Mesothelial cell of epicardium (in vitro differentiated cells): ENCODE results near the gene MYBPC3. TPM values are rescaled to one million over a fixed set of nuclear protein-coding genes. Genes with fewer than 3 reads are reported as not detected.

Experiments used
- DNase-seq, 2 experiments: peaks; one replicate each; pipeline ENCODE4 v3.0.0; 2021; ENCODE audit warnings: low spot score in 2 of 2; ENCODE audit not compliant: unreplicated experiment in 2 of 2
- H3K27ac Mint-ChIP-seq: 2 replicates; pipeline ENCODE4 v1.8.0; 2021; ENCODE audit warnings: mixed read lengths
- H3K27me3 Mint-ChIP-seq: 2 replicates; pipeline ENCODE4 v1.8.0; 2021; ENCODE audit warnings: low read depth, mixed read lengths
- H3K36me3 Mint-ChIP-seq: 2 replicates; pipeline ENCODE4 v1.8.0; 2021; ENCODE audit warnings: mixed read lengths
- H3K4me1 Mint-ChIP-seq: 2 replicates; pipeline ENCODE4 v1.8.0; 2021; ENCODE audit warnings: mixed read lengths
- H3K4me3 Mint-ChIP-seq: 2 replicates; pipeline ENCODE4 v1.8.0; 2021; ENCODE audit warnings: mild to moderate bottlenecking, moderate library complexity, mixed read lengths
- H3K9me3 Mint-ChIP-seq: 2 replicates; pipeline ENCODE4 v1.8.0; 2021; ENCODE audit warnings: mixed read lengths
- total RNA-seq: library from RNA; stranded (reverse); gene quantifications from 3 replicates; pipeline ENCODE4 v1.2.1, GENCODE V29; 2021
- TF ChIP-seq, protein P1 (sequence below): fragments of 200-600 bp; sonication (generic); IDR thresholded peaks from one replicate; pipeline ENCODE4 v1.5.0; 2021; ENCODE audit warnings: antibody characterized with exemption; ENCODE audit not compliant: unreplicated experiment

MYBPC3 gene
- not detected in 3 replicates for total RNA-seq

- H3K36me3 Mint-ChIP-seq, result no peaks in the 10 kb centered on the region
- TF ChIP-seq, protein P1, sequence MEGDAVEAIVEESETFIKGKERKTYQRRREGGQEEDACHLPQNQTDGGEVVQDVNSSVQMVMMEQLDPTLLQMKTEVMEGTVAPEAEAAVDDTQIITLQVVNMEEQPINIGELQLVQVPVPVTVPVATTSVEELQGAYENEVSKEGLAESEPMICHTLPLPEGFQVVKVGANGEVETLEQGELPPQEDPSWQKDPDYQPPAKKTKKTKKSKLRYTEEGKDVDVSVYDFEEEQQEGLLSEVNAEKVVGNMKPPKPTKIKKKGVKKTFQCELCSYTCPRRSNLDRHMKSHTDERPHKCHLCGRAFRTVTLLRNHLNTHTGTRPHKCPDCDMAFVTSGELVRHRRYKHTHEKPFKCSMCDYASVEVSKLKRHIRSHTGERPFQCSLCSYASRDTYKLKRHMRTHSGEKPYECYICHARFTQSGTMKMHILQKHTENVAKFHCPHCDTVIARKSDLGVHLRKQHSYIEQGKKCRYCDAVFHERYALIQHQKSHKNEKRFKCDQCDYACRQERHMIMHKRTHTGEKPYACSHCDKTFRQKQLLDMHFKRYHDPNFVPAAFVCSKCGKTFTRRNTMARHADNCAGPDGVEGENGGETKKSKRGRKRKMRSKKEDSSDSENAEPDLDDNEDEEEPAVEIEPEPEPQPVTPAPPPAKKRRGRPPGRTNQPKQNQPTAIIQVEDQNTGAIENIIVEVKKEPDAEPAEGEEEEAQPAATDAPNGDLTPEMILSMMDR, result no peak
- no peak within 1 kb of the TSS for H3K27ac Mint-ChIP-seq
- no peak within 1 kb of the TSS for H3K4me3 Mint-ChIP-seq
- peaks cover 4% of the 10 kb centered on the region for H3K4me1 Mint-ChIP-seq
- no peaks in the 10 kb centered on the region for H3K27me3 Mint-ChIP-seq
- DNase-seq, result no peak
- H3K9me3 Mint-ChIP-seq, result no peaks in the 10 kb centered on the region
Measured at GRCh38 chr11:47352556-47352955, at the start of gene MYBPC3. MYBPC3 (minus strand) TSS chr11:47352702; CDS start chr11:47352647, 55 bp downstream.

GRCh38 chr11:47400768-47401279 is 48.3 kb upstream of the MYBPC3 start:
- Mint-ChIP-seq H3K27ac (peak overlapping the region; percentile 95), H3K36me3 (no peaks in the 10 kb centered on the region), H3K9me3 (no peaks in the 10 kb centered on the region), H3K4me1 (peaks cover 15% of the 10 kb centered on the region), H3K27me3 (no peaks in the 10 kb centered on the region), H3K4me3 (peak overlapping the region; percentile 60)
- TF ChIP-seq, protein P1, result no peak
- DNase-seq, result no peak

DNA sequence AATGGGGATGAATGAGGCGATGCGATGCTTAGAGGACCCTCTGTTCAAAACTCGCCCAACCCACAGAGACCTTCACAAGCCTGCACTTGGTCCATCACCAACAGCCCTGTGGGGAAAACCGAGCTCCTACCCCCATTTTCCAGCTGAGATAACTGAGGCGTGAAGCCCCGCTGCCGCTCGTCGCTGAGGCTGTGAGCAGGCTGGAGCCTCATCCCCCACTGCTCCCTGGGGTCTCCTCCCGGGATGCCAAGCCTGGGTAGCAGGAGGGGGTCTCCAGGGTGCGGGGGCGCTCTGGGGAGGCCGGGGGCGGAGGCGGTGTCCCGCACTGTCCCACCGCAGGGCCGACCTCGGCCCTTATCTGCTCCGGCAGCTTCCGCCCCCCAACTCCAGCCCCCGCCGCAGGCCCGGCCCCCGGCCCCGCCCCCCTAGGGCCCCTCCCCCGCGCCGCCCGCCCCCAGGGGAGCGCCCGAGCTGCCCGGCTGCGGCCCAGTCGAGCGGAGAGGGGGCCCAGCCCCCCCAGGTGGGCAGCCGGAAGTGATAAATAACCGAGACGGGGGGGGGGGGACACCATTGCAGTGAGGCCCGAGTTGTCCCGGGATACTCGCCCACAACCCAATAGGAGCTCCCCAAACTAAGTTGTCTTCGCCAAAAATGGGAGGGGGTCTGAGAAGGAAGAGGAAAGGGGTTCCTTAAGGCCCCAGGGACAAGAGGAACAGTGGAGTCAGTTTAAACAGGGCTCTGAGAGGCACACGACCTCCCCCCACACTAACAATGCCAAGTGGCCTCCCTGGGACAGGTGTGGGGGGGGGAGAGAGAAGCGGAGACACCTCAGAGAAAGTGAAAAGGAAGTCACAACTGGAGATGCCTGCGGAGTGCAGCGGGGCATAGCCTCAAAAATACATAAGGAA is 47.6 kb upstream of the MYBPC3 start:
- TF ChIP-seq, protein P1, result no peak
- H3K27ac Mint-ChIP-seq, result peak overlapping the region; percentile 95
- H3K9me3 Mint-ChIP-seq, result no peaks in the 10 kb centered on the region
- no peak for DNase-seq
- peak overlapping the region; percentile 65 for H3K4me3 Mint-ChIP-seq
- no peaks in the 10 kb centered on the region for H3K36me3 Mint-ChIP-seq
- H3K4me1 Mint-ChIP-seq, result peaks cover 15% of the 10 kb centered on the region
- no peaks in the 10 kb centered on the region for H3K27me3 Mint-ChIP-seq

GRCh38 chr11:47398551-47398950 is 46.0 kb upstream of the MYBPC3 start:
- peak overlapping the region; percentile 22 for H3K4me3 Mint-ChIP-seq
- no peaks in the 10 kb centered on the region for H3K36me3 Mint-ChIP-seq
- H3K9me3 Mint-ChIP-seq, result no peaks in the 10 kb centered on the region
- no peak for DNase-seq
- TF ChIP-seq, protein P1, result no peak
- H3K4me1 Mint-ChIP-seq, result peaks cover 15% of the 10 kb centered on the region
- H3K27me3 Mint-ChIP-seq, result no peaks in the 10 kb centered on the region
- peak overlapping the region; percentile 39 for H3K27ac Mint-ChIP-seq

DNA sequence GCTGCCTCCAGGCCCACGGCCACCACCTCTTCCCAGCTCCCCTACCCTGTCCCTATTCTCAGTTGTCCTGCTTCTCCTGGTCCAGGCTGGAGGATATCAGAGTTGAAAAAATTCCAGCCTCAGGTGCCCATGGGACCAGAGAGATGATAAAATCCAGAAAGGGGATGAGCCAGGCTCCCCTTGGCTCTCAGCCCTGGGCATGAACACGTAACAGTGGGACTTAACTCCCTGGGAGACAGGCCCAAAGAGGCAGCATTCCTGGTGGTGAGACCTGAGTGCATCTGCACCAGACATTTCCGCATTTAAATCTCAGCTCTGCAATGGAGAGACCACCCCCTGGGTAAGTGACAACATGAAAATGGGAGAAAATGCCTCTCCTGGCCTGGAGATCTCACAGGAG is 45.5 kb upstream of the MYBPC3 start:
- Mint-ChIP-seq H3K4me1 (peaks cover 15% of the 10 kb centered on the region), H3K9me3 (no peaks in the 10 kb centered on the region), H3K4me3 (peak overlapping the region; percentile 13), H3K27me3 (no peaks in the 10 kb centered on the region), H3K36me3 (no peaks in the 10 kb centered on the region), H3K27ac (no peak overlapping the region)
- DNase-seq, result no peak
- TF ChIP-seq, protein P1, result no peak
